NB4 (cell line): ENCODE data around the gene CD300LD.

Source experiments
- DNase-seq: peaks from one replicate; pipeline ENCODE4 v3.0.0; 2010; ENCODE audit warnings: low read depth
- H3K4me3 ChIP-seq: one replicate; pipeline ENCODE4 v1.5.1; 2011; ENCODE audit warnings: mild to moderate bottlenecking, low read depth, low read length, moderate library complexity
- MYC ChIP-seq: IDR thresholded peaks from 2 replicates; pipeline ENCODE4 v1.6.1; 2011; ENCODE audit warnings: low read depth, low read length
- POLR2A ChIP-seq: IDR thresholded peaks from 2 replicates; pipeline ENCODE4 v1.6.1; 2011; ENCODE audit warnings: mild to moderate bottlenecking; ENCODE audit not compliant: insufficient read length; ENCODE audit errors: extremely low read depth
- TF ChIP-seq, protein P1 (sequence below): IDR thresholded peaks from one replicate; pipeline ENCODE4 v1.5.1; 2012; ENCODE audit warnings: low read depth, low read length
- TF ChIP-seq, protein P2 (sequence below): IDR thresholded peaks from 2 replicates; pipeline ENCODE4 v1.6.1; 2011; ENCODE audit warnings: low read depth, low read length

CD300LD gene

DNA sequence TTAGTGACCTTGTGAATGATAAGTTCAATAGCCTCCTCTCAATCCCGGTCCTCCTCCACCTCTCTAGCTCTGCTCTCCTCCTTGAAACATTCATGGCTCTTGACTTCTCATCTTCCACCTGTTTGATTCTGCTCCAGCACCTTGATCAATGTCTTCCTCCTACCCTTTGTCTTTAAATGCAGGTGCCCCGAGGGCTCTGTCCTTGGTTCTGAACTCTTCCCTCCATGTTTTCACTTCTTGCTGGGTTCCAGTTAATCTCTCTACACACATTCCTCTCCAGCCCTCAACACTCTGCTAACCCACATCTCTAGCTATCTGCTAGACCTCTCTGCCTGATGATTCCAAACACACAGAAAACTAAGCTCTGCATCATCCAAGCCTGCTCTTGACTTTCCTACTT, 18.0 kb upstream of the CD300LD start:
- TF ChIP-seq MYC (no peak), POLR2A (no peak)
- TF ChIP-seq, protein P1, sequence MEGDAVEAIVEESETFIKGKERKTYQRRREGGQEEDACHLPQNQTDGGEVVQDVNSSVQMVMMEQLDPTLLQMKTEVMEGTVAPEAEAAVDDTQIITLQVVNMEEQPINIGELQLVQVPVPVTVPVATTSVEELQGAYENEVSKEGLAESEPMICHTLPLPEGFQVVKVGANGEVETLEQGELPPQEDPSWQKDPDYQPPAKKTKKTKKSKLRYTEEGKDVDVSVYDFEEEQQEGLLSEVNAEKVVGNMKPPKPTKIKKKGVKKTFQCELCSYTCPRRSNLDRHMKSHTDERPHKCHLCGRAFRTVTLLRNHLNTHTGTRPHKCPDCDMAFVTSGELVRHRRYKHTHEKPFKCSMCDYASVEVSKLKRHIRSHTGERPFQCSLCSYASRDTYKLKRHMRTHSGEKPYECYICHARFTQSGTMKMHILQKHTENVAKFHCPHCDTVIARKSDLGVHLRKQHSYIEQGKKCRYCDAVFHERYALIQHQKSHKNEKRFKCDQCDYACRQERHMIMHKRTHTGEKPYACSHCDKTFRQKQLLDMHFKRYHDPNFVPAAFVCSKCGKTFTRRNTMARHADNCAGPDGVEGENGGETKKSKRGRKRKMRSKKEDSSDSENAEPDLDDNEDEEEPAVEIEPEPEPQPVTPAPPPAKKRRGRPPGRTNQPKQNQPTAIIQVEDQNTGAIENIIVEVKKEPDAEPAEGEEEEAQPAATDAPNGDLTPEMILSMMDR = no peak
- TF ChIP-seq, protein P2, sequence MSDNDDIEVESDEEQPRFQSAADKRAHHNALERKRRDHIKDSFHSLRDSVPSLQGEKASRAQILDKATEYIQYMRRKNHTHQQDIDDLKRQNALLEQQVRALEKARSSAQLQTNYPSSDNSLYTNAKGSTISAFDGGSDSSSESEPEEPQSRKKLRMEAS = no peak
- DNase-seq = peak; percentile 36
- H3K4me3 ChIP-seq = no peak overlapping the region

DNA sequence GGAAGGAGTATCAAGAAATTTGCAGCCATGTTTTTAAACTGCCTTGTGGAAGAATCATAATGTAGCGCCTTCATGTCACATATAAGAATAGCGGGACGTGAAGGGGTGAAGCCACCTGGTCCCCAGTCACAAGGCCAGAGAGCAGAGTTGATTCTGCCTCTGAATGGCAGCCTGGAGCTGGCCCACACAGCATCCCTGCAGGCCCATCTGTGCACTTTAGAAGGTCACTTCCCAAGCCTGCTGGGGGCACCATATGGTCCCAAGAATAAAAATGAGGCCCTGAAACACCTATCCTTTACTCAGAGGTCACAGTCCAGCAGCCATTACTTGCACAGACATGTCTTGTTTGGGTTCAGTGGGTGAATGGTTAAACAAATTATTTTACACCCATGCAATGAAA, 16.4 kb upstream of the CD300LD start:
- DNase-seq = no peak
- H3K4me3 ChIP-seq = no peak overlapping the region
- TF ChIP-seq, protein P1 = no peak
- TF ChIP-seq, protein P2 = no peak

DNA sequence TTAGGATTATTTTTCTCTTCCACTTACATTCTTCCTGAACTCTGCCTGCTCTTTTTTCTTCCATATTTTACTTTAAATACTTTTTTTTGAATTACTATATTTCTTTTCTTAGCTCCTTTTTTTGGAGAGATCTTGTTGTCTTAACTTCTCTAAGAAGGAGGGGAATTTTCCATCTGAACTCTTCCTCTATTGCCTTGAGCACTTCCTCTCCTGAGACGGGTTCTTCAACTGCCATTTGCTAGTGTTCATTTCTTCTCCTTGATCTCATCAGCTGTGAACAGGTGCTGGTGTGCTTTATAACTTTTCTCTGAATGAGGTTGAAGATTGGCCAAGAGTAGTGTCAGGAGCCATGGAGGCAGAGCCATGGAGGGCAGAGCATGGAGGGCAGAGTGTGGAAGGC, 15.1 kb upstream of the CD300LD start:
- DNase-seq = no peak
- no peak overlapping the region for H3K4me3 ChIP-seq
- no peak for TF ChIP-seq POLR2A
- TF ChIP-seq, protein P1 = no peak
- TF ChIP-seq MYC = no peak
- TF ChIP-seq, protein P2 = no peak

DNA sequence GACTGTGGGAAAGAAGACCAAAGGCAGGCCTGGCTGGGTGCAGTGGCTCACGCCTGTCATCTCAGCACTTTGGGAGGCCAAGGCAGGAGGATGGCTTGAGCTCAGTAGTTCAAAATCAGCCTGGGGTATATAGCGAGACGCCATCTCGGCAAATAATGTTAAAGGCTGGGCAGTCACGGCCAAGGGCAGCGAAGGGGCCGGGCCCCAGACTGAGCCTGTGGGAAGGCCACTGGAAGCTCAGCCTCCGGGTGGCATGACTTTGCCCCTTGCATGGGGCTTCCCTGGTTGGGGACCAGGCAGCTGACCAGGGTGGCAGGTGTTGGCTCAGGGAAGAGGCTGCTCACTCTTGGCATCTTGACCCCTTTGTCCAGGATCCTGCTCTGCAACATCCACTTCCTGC, 14.0 kb upstream of the CD300LD start:
- no peak overlapping the region for H3K4me3 ChIP-seq
- no peak for DNase-seq
- no peak for TF ChIP-seq POLR2A
- TF ChIP-seq MYC = no peak
- TF ChIP-seq, protein P2 = no peak
- TF ChIP-seq, protein P1 = no peak

DNA sequence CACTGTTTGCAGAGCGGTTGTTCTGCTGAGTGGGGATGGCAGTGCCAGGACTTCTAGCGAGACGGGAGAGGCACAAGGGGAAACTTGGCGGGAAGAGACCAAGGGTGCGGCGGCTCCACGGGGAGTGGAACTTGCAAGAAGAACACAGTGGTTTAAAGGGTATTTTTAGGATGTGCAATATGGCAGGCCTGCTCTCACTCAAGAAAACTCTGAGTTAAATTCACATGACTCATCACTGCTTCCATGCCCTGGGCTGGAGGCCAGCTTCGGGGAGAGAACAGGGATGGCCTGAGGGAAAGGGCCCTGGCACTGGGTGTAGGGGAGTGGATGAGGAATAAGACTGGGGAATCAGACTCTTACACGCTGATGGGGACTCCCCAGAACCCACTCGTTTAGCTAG, 13.3 kb upstream of the CD300LD start:
- TF ChIP-seq, protein P2 = no peak
- TF ChIP-seq, protein P1 = no peak
- TF ChIP-seq MYC (no peak), POLR2A (no peak)
- no peak overlapping the region for H3K4me3 ChIP-seq
- DNase-seq = no peak

DNA sequence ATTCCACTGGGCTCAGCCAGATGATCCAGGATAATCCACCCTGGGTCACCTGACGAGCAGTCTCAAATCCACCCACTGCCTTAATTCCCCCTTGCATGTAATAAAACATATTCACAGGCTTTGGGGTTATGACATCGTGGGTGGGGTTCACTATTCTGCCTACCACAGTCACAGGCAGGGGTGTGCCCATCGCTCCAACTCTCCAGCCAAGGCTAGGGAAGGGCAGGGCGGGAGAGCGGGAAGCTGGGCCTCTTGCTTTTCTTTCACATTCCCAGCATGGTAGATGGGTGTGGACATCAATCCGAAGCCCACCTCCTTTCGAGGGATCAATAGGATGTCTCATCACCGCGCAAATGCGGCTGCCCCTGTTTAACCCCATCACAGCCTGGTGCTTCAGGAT, 12.7 kb upstream of the CD300LD start:
- TF ChIP-seq POLR2A = no peak
- no peak for TF ChIP-seq MYC
- TF ChIP-seq, protein P1 = no peak
- TF ChIP-seq, protein P2 = no peak
- DNase-seq = no peak
- H3K4me3 ChIP-seq = no peak overlapping the region
